Liver (tissue), 3 donors: ENCODE data around the gene TRMT10B.

Experiments
- CTCF ChIP-seq: fragments of 150-350 bp; IDR thresholded peaks from 2 replicates; pipeline ENCODE4 v1.5.1; 2017; ENCODE audit warnings: improper control_type of control experiment, low read depth, low read length; ENCODE audit not compliant: missing input control
- EGR1 ChIP-seq, 2 donors: IDR thresholded peaks; 2 replicates each; pipeline ENCODE4 v1.6.1; 2016 to 2018; ENCODE audit warnings: antibody characterized with exemption in 2 of 2, low read depth in 2 of 2
- FOXA2 ChIP-seq: IDR thresholded peaks from 2 replicates; pipeline ENCODE4 v1.6.1; 2016; ENCODE audit warnings: antibody characterized with exemption
- HNF4A ChIP-seq, 2 donors: conservative IDR thresholded peaks; 2 replicates each; pipeline ENCODE4 v1.6.1; 2016; ENCODE audit warnings: antibody characterized with exemption in 2 of 2, mild to moderate bottlenecking in 2 of 2
- JUND ChIP-seq, 2 donors: IDR thresholded peaks; 2 replicates each; pipeline ENCODE4 v1.6.1; 2016; ENCODE audit warnings: antibody characterized with exemption in 2 of 2
- TAF1 ChIP-seq: conservative IDR thresholded peaks from 2 replicates; pipeline ENCODE4 v1.6.1; 2016; ENCODE audit warnings: antibody characterized with exemption, mild to moderate bottlenecking
- YY1 ChIP-seq: IDR thresholded peaks from 2 replicates; pipeline ENCODE4 v1.6.1; 2016; ENCODE audit warnings: antibody characterized with exemption, mild to moderate bottlenecking
- donor health status: healthy.
- donor health status: healthy.

DNA sequence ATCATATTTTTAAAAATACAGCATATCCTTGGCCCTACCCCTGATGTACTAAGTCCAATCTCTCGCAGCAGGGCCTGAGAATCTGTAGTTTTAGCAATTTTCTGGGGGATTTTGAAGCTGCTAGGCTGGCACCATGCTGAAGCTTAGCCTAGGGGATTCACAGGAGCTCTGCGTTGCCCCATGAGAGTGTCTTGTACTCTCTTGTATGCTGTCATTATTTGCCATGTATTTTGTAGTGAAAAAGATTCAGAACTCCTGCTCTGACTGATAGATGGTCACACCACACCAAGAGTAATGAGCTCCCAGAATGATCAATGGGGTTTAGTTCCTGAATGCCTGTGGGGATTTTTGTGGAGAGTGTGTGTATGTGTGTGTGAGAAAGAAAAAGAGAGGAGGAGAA is 20.7 kb upstream of the TRMT10B start:
- TF ChIP-seq YY1, result no peak
- no peak for TF ChIP-seq CTCF
- TF ChIP-seq HNF4A (conservative IDR thresholded peaks at IDR 0.05), result no peak
- TF ChIP-seq JUND (IDR thresholded peaks at IDR 0.05), result no peak
- TF ChIP-seq TAF1, result no peak
- no peak for TF ChIP-seq FOXA2
- no peak for TF ChIP-seq EGR1 (IDR thresholded peaks at IDR 0.05; ENCODE audit: low read depth in 2 of 2)
